Measurements from ENCODE around the gene INTU.
"Not testable (repeated sequence)": the region's sequence is repeated elsewhere in the genome, so short reads cannot be mapped to it uniquely, and the experiment has no call there.

The INTU gene

GRCh38 chr4:127632420-127633403, at the start of gene INTU:
Gene INTU, plus strand, starts transcription at chr4:127632957. Its CDS starts 78 bp downstream, at chr4:127633035.
- peak within 1 kb of the TSS; percentile 79 for H3K9ac ChIP-seq (ENCODE audit: low read depth, low read length)
- no peaks in the 10 kb centered on the region for H3K9me3 ChIP-seq (ENCODE audit: control insufficient read depth, insufficient read depth, low read length)
- peak within 1 kb of the TSS; percentile 84 for H3K4me3 ChIP-seq (ENCODE audit: low read depth, low read length)
- H3K4me1 ChIP-seq (ENCODE audit: control insufficient read depth, insufficient read depth, low read length), result no peaks in the 10 kb centered on the region
- H3K36me3 ChIP-seq (ENCODE audit: control insufficient read depth, insufficient read depth, low read length), result no peaks in the 10 kb centered on the region
- no peaks in the 10 kb centered on the region for H3K27me3 ChIP-seq (ENCODE audit: control insufficient read depth, insufficient read depth, low read length)

- H3K36me3 ChIP-seq (ENCODE audit: control insufficient read depth, insufficient read depth, low read length); H3K4me3 ChIP-seq (ENCODE audit: low read depth, low read length); H3K4me1 ChIP-seq (ENCODE audit: control insufficient read depth, insufficient read depth, low read length); H3K9ac ChIP-seq (ENCODE audit: low read depth, low read length); H3K27me3 ChIP-seq (ENCODE audit: control insufficient read depth, insufficient read depth, low read length); H3K9me3 ChIP-seq (ENCODE audit: control insufficient read depth, insufficient read depth, low read length): not testable (repeated sequence)
These were observed 46.3 kb upstream of the INTU start for GRCh38 chr4:127586496-127586895.

DNA sequence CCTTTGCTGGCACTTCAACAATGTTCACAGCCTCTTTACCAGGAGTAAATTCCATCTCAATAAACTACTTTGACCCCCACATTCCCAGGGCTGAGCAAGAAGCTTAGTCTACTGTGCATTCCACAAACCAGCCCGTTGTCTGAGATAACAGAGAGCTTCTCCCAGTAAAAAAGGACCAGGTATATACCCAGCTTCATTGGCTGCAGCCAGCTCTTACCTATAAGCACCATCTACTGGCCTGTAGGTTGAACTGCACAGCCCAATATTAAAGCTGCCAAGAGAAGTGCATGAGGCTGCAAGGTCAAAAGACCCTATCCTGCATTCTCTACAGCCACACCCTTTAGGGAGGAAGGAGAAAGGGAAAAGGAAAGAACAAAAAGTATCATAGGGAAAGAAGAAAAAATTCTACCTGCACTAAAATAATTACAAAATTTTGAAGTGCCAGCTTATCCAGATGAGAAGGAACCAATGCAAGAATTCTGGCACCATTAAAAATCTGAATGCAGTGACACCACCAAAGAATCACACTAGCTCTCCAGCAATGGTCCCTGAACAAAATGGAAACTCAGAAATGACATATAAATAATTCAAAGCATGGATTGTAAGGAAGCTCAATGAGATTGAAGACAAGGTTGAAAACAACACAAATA, 45.7 kb upstream of the INTU start:
- Histone ChIP-seq H3K9me3 (ENCODE audit: control insufficient read depth, insufficient read depth, low read length) (no peaks in the 10 kb centered on the region), H3K9ac (ENCODE audit: low read depth, low read length) (no peak overlapping the region), H3K4me3 (ENCODE audit: low read depth, low read length) (no peak overlapping the region), H3K36me3 (ENCODE audit: control insufficient read depth, insufficient read depth, low read length) (no peaks in the 10 kb centered on the region), H3K4me1 (ENCODE audit: control insufficient read depth, insufficient read depth, low read length) (no peaks in the 10 kb centered on the region), H3K27me3 (ENCODE audit: control insufficient read depth, insufficient read depth, low read length) (no peaks in the 10 kb centered on the region)

DNA sequence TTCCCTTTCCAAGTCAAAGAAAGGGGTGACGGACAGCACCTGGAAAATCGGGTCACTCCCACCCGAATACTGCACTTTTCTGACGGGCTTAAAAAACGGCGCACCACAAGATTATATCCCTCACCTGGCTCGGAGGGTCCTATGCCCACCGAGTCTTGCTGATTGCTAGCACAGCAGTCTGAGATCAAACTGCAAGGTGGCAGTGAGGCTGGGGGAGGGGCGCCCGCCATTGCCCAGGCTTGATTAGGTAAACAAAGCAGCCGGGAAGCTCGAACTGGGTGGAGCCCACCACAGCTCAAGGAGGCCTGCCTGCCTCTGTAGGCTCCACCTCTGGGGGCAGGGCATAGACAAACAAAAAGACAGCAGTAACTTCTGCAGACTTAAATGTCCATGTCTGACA, 43.6 kb upstream of the INTU start:
- not testable (repeated sequence) for H3K9me3 ChIP-seq (ENCODE audit: control insufficient read depth, insufficient read depth, low read length); H3K4me3 ChIP-seq (ENCODE audit: low read depth, low read length); H3K4me1 ChIP-seq (ENCODE audit: control insufficient read depth, insufficient read depth, low read length); H3K36me3 ChIP-seq (ENCODE audit: control insufficient read depth, insufficient read depth, low read length); H3K9ac ChIP-seq (ENCODE audit: low read depth, low read length); H3K27me3 ChIP-seq (ENCODE audit: control insufficient read depth, insufficient read depth, low read length)

DNA sequence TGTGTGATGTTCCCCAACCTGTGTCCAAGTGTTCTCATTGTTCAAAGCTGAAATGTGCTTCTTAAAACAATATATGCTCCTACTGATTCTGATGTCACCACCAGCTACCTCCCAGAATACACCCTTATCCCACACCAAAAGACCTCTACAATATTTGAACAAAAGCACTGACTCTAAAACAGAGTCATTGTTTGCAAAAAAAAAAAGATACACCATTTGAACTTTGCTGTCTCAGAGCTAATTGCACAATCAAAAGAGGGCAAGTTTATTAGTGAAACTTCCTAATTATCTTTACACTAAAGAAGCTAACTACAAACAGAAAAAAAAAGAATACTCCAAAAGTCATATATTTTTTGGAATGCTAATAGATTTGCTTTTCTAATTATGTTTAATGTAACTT, 34.1 kb upstream of the INTU start:
- H3K36me3 ChIP-seq (ENCODE audit: control insufficient read depth, insufficient read depth, low read length), result no peaks in the 10 kb centered on the region
- no peaks in the 10 kb centered on the region for H3K27me3 ChIP-seq (ENCODE audit: control insufficient read depth, insufficient read depth, low read length)
- H3K9ac ChIP-seq (ENCODE audit: low read depth, low read length), result no peak overlapping the region
- no peaks in the 10 kb centered on the region for H3K9me3 ChIP-seq (ENCODE audit: control insufficient read depth, insufficient read depth, low read length)
- no peak overlapping the region for H3K4me3 ChIP-seq (ENCODE audit: low read depth, low read length)
- no peaks in the 10 kb centered on the region for H3K4me1 ChIP-seq (ENCODE audit: control insufficient read depth, insufficient read depth, low read length)

- H3K9me3 ChIP-seq (ENCODE audit: control insufficient read depth, insufficient read depth, low read length), result no peaks in the 10 kb centered on the region
- H3K4me3 ChIP-seq (ENCODE audit: low read depth, low read length), result no peak overlapping the region
- no peaks in the 10 kb centered on the region for H3K27me3 ChIP-seq (ENCODE audit: control insufficient read depth, insufficient read depth, low read length)
- H3K9ac ChIP-seq (ENCODE audit: low read depth, low read length), result no peak overlapping the region
- no peaks in the 10 kb centered on the region for H3K4me1 ChIP-seq (ENCODE audit: control insufficient read depth, insufficient read depth, low read length)
- H3K36me3 ChIP-seq (ENCODE audit: control insufficient read depth, insufficient read depth, low read length), result no peaks in the 10 kb centered on the region
These were observed 31.7 kb upstream of the INTU start for GRCh38 chr4:127601029-127601428.

- H3K4me3 ChIP-seq (ENCODE audit: low read depth, low read length), result no peak overlapping the region
- H3K9me3 ChIP-seq (ENCODE audit: control insufficient read depth, insufficient read depth, low read length), result no peaks in the 10 kb centered on the region
- H3K36me3 ChIP-seq (ENCODE audit: control insufficient read depth, insufficient read depth, low read length), result no peaks in the 10 kb centered on the region
- no peaks in the 10 kb centered on the region for H3K27me3 ChIP-seq (ENCODE audit: control insufficient read depth, insufficient read depth, low read length)
- H3K9ac ChIP-seq (ENCODE audit: low read depth, low read length), result no peak overlapping the region
- H3K4me1 ChIP-seq (ENCODE audit: control insufficient read depth, insufficient read depth, low read length), result no peaks in the 10 kb centered on the region
These were observed 27.6 kb upstream of the INTU start for GRCh38 chr4:127604949-127605709.

DNA sequence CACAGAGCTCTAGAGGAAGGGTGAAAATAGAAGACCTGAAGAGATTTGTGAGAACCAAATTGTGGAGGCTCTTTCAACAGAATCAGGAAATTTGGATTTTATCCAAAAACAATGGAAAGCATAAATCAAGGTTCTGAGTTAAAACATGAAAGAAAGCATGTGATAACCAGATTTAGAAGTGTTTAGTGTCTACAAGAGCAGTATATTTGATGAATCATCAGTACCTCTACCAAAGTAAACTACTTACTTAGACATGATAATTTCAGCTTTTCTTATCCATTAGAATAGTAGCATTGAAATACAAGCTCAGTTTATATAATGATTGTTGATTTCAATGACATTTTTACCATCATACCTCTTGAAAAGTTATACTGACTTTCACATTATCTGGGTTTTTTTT, 25.9 kb upstream of the INTU start:
- no peak overlapping the region for H3K9ac ChIP-seq (ENCODE audit: low read depth, low read length)
- H3K4me1 ChIP-seq (ENCODE audit: control insufficient read depth, insufficient read depth, low read length), result no peaks in the 10 kb centered on the region
- H3K9me3 ChIP-seq (ENCODE audit: control insufficient read depth, insufficient read depth, low read length), result no peaks in the 10 kb centered on the region

GRCh38 chr4:127609484-127609883, 23.3 kb upstream of the INTU start:
- H3K27me3 ChIP-seq (ENCODE audit: control insufficient read depth, insufficient read depth, low read length), result no peaks in the 10 kb centered on the region
- no peaks in the 10 kb centered on the region for H3K9me3 ChIP-seq (ENCODE audit: control insufficient read depth, insufficient read depth, low read length)
- H3K9ac ChIP-seq (ENCODE audit: low read depth, low read length), result no peak overlapping the region
- no peaks in the 10 kb centered on the region for H3K4me1 ChIP-seq (ENCODE audit: control insufficient read depth, insufficient read depth, low read length)
- no peak overlapping the region for H3K4me3 ChIP-seq (ENCODE audit: low read depth, low read length)
- no peaks in the 10 kb centered on the region for H3K36me3 ChIP-seq (ENCODE audit: control insufficient read depth, insufficient read depth, low read length)

More for the DNA sequence above, 25.9 kb upstream of the INTU start:
- Histone ChIP-seq H3K27me3 (ENCODE audit: control insufficient read depth, insufficient read depth, low read length) (no peaks in the 10 kb centered on the region), H3K36me3 (ENCODE audit: control insufficient read depth, insufficient read depth, low read length) (no peaks in the 10 kb centered on the region), H3K4me3 (ENCODE audit: low read depth, low read length) (no peak overlapping the region)

GRCh38 chr4:127610488-127610887, 22.3 kb upstream of the INTU start:
- Histone ChIP-seq H3K4me1 (ENCODE audit: control insufficient read depth, insufficient read depth, low read length) (no peaks in the 10 kb centered on the region), H3K9ac (ENCODE audit: low read depth, low read length) (no peak overlapping the region), H3K9me3 (ENCODE audit: control insufficient read depth, insufficient read depth, low read length) (no peaks in the 10 kb centered on the region), H3K27me3 (ENCODE audit: control insufficient read depth, insufficient read depth, low read length) (no peaks in the 10 kb centered on the region), H3K4me3 (ENCODE audit: low read depth, low read length) (no peak overlapping the region), H3K36me3 (ENCODE audit: control insufficient read depth, insufficient read depth, low read length) (no peaks in the 10 kb centered on the region)

- H3K9ac ChIP-seq (ENCODE audit: low read depth, low read length), result no peak overlapping the region
- peaks cover 3% of the 10 kb centered on the region for H3K27me3 ChIP-seq (ENCODE audit: control insufficient read depth, insufficient read depth, low read length)
- no peaks in the 10 kb centered on the region for H3K9me3 ChIP-seq (ENCODE audit: control insufficient read depth, insufficient read depth, low read length)
- H3K36me3 ChIP-seq (ENCODE audit: control insufficient read depth, insufficient read depth, low read length), result no peaks in the 10 kb centered on the region
- H3K4me1 ChIP-seq (ENCODE audit: control insufficient read depth, insufficient read depth, low read length), result no peaks in the 10 kb centered on the region
- H3K4me3 ChIP-seq (ENCODE audit: low read depth, low read length), result no peak overlapping the region
These were observed 15.9 kb upstream of the INTU start for GRCh38 chr4:127616898-127617297.

Data from iPS-15b (cell line).